GM19023 (cell line): ENCODE measurements around the gene ABCC3.

Source experiments
- ATAC-seq: cut with Tn5 transposase; IDR thresholded peaks from one replicate; pipeline ENCODE4 v1.9.1; 2021; ENCODE audit warnings: mild to moderate bottlenecking, moderate library complexity; ENCODE audit not compliant: unreplicated experiment

ABCC3 gene

GRCh38 chr17:50725769-50726655, 91.3 kb downstream of the ABCC3 start:
- ATAC-seq, result no peak

- ATAC-seq, result no peak
Observed at GRCh38 chr17:50728112-50728429, 93.4 kb downstream of the ABCC3 start.

DNA sequence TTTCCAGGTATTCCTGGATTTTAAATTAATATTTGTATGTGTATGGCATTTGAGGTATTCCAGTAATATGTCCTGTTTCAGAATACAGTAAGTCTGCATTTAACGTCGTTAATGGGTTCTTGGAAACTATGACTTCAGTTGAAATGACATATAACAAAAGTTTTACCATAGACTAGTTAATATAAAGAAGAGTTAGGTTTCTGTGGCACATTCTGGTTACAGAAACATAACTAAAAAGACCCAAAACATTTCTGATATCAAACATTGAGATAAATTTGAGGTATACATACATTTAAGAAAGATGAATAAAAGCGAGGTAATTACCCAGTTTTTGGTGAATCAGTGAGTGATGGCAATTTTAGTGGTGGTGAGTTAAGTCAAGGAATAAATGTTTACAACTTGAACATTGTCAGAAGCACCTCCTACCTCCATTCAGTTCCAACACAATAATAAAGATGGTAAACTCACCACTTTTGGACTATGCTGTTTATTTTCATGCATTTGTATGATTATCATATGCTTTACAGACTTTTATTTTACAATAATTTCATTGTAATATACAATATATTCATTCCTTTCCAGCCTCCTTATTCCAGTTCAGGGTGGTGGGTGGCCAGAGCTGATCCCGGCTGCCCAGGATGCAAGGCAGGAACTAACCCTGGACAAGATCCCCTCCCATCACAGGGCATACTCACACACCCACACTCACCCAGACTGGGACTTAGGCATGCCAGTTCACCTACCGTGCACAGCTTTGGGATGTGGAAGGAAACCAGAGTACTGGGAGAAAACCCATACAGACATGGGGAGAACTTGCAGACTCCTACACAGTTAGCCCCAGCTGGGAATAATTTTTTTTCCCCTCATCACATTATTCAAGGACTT, 94.4 kb downstream of the ABCC3 start:
- no peak for ATAC-seq

DNA sequence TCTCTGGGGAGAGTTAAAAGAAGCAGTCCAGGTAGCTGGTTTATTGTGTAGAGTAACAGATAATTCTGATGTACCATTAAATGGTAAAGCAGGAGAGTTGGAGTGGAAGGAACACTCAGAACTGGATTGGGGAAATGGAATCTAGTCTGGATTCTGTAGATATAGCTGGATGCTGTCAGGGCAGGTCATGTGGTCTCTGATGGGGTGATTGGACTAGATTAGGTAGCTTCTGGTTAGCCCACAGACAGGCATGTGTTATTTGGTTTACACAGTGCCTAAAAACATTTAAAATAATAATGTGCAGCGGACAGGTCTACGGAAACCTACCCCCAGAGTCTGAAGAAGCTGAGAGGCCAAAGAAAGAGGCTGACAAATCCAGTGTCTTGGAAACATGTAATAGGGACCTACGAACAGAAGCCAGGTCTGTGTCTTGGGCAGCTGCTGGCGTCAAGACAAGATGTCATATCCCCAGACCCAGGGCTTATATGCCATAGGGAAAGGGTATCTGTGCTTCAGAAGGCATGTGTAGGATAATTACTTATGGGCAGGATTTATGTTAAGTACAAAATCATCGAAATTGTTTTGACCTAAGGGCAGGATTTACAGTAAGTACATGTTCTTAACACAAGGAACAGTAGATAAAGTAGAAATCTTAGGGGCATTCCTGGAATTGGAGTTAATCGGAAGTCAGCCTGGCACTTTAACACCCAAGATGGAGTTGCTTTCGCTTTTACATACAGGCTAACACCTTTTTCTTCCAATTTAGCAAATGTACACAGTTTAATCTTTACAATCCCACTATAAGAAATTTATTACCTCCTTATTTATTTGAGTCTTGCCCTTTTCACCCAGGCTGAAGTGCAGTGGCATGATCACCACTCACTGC, 97.1 kb downstream of the ABCC3 start:
- ATAC-seq, result no peak

- no peak for ATAC-seq
Observed at GRCh38 chr17:50735287-50735686, 100.6 kb downstream of the ABCC3 start.

- ATAC-seq, result no peak
Observed at GRCh38 chr17:50737118-50737698, 102.5 kb downstream of the ABCC3 start.

DNA sequence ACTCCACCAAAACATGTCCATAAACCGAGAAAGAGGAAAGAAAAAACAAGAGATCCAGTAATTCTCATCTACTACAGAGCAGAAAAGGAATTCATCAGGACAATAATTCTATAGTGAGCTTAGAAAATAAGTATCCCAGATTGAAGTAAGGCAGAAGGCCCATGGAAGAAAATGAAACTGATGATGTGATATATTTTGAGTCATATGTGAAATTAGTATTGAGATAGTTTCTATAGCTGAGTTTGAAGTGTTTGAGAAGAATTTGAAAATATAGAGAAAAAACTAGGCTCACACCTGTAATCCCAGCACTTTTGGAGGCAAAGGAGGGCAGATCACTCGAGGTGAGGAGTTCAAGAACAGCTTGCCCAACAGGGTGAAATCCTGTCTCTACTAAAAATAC, 104.4 kb downstream of the ABCC3 start:
- no peak for ATAC-seq
